Fibroblast of skin of scalp (primary cell): ENCODE results near the gene SQSTM1.
"Not testable (repeated sequence)": the region's sequence is repeated elsewhere in the genome, so short reads cannot be mapped to it uniquely, and the experiment has no call there.

Source experiments
- DNase-seq: peaks from one replicate; pipeline ENCODE4 v3.0.0-alpha.2; 2013

The SQSTM1 gene

DNA sequence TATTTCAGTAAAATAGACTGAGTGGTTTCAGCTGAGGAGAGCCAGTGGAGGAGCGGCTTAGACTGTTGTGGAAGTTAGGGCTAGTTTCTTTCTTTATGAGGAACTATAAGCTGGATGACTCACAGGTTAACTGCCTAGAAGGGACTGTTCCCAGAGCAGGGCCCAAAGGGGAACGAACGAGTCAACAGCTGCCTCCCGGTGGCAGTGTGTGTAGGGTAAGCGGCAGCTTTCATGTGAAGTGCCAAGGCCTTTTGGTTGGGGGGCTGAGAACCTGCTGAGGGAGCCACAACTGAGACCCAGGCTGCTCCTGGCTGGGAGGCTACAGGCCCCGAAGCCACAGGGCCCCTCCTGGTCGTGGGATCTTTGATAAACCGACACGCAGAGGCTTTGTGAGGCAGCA is 7.0 kb downstream of the SQSTM1 start:
- DNase-seq, result peak; percentile 58

DNA sequence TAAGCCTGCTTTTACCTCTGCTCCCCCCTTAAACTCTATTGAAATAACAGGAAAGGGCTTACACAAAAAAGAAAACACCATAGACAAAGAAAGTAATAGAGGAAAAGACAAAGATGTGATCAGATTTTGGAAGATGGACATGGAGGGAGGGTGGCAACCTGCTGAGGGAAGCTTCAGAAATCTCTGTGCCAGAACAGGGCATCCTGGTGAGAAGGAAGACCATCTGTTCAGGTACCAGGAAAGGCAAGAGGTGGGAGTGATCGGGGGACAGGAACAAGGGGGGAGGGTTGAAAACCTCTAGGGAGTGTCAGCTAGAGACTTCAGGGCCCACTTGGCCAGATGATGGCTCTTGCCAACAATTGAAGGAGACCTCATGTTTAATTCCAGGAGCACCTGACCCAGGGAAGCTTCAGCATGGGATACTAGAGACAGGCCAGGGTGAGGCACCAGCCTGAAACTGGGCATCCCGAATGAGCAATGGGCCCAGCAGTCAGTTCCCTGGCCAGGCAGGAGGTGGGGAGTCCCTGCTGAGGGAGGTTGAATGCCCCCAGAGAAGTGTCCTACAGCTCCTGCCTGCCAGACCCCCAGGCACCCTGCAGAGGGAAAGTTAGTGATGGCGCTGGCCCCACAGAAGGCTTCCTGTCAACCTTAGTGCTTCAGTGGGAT is 8.2 kb downstream of the SQSTM1 start:
- DNase-seq, result no peak

- DNase-seq, result no peak
Observed at GRCh38 chr5:179829732-179830435, 9.2 kb downstream of the SQSTM1 start.

- DNase-seq, result no peak
Observed at GRCh38 chr5:179830818-179831468, 10.2 kb downstream of the SQSTM1 start.

DNA sequence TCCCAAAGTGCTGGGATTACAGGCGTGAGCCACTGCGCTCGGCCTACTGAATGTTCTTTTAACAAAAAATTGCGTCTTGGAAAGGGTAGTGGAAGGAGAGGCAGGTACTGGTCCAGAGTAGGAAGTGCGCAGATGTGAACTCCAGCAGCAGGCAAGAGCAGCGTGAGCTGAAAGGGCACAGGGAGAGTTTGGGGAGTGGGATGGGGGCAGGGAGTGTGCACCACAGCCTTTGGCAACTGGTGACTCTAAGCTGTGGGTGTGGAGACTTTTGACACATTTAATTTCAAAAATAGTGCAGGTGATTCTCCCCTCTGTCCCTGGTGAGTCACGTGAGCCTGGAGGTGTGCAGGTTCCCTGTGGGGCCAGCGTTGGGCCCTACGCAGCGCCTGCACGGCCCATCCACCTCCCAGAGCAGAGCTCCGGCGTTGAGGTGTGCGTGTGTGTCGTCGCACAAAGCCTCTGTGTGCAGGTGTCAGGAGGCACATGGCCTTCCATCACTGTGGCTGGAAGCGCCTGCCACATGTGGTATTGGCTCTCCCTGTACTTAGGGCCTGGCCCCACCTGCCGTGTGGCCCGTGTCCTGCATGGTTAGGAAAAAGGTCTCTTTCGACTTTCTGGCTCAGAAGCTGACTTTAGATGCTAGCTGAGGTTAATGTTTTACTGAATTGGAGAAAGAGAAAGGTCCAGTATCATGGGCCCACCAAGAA is 11.5 kb downstream of the SQSTM1 start:
- no peak for DNase-seq

- DNase-seq, result no peak
Observed at GRCh38 chr5:179833056-179833708, 12.5 kb downstream of the SQSTM1 start.

DNA sequence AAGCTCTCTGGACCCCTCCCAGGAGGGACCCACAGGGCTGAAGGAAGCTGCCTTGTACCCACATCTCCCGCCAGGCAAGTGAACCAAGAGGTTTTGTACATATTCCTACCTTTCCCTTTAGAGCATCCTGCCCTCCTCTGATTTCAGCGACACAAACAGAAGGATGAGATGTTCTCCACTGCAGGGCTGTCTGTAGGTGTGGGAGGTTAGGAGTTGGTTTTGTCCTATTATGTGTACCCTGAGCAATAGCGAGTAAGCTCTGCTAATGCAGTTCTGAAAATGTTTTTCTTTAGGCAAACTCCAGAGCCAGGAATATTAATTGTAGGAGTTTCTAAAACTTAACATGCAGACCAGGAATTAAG is 13.0 kb downstream of the SQSTM1 start:
- DNase-seq, result no peak

GRCh38 chr5:179834120-179834519 is 13.4 kb downstream of the SQSTM1 start:
- no peak for DNase-seq

DNA sequence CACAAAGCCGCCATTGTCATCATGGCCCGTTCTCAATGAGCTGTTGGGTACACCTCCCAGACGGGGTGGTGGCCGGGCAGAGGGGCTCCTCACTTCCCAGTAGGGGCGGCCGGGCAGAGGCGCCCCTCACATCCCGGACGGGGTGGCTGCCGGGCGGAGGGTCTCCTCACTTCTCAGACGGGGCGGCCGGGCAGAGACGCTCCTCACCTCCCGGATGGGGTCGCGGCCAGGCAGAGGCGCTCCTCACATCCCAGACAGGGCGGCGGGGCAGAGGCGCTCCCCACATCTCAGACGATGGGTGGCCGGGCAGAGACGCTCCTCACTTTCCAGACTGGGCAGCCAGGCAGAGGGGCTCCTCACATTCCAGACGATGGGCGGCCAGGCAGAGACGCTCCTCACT is 14.2 kb downstream of the SQSTM1 start:
- DNase-seq, result not testable (repeated sequence)

DNA sequence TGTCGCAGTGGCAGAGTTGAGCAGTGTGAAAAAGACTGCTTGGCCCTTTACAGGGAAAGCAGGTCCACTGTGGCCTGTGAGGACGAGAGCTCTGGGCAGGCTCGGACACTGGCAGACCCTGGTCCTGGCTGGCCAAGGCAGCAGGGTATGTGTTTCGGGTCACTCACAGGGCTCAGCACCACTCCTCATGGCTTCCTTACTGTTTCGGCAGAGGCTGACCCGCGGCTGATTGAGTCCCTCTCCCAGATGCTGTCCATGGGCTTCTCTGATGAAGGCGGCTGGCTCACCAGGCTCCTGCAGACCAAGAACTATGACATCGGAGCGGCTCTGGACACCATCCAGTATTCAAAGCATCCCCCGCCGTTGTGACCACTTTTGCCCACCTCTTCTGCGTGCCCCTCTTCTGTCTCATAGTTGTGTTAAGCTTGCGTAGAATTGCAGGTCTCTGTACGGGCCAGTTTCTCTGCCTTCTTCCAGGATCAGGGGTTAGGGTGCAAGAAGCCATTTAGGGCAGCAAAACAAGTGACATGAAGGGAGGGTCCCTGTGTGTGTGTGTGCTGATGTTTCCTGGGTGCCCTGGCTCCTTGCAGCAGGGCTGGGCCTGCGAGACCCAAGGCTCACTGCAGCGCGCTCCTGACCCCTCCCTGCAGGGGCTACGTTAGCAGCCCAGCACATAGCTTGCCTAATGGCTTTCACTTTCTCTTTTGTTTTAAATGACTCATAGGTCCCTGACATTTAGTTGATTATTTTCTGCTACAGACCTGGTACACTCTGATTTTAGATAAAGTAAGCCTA is 15.7 kb downstream of the SQSTM1 start:
- peak; percentile 15 for DNase-seq

GRCh38 chr5:179837076-179838011 is 16.6 kb downstream of the SQSTM1 start:
- DNase-seq, result no peak

GRCh38 chr5:179839328-179840256 is 18.9 kb downstream of the SQSTM1 start:
- DNase-seq, result no peak

DNA sequence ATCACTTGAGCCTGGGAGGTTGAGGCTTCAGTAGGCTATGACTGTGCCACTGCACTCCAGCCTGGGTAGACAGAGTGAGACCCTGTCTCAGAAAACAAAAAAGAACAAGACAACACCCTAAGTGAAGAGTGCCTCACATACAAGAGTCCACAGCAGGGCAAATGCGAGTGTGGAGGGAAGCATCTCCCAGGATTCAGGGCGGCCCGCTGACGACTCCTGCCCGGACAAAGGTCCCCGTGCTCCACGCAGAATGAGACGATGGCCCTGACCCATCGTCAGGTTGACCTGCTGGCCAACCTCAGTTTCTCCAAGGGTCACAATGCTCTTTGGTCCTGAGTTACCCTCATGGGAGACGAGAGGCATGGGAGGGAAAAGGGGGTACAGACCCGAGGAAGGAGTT is 19.6 kb downstream of the SQSTM1 start:
- no peak for DNase-seq

DNA sequence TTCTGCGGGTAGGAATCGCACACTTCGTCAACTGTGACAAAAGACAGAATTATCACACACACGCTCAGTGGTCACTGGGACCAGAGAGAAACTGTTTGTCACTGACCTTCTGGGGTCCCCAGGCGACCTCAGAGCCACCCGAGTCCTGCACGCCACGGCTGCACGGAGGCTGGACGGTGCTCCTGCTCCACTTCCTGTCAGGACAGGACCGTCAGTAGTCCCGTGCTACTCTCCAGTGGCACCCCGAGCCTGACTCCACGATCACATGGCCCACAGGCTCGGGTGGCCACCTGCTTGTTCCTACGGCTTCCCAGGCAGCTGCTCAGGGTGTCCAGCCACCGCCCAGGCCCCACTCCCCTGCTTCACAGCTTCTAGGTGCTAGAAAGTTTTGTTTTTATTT is 20.1 kb downstream of the SQSTM1 start:
- DNase-seq, result no peak

- DNase-seq, result no peak
Observed at GRCh38 chr5:179841621-179842020, 20.9 kb downstream of the SQSTM1 start.

DNA sequence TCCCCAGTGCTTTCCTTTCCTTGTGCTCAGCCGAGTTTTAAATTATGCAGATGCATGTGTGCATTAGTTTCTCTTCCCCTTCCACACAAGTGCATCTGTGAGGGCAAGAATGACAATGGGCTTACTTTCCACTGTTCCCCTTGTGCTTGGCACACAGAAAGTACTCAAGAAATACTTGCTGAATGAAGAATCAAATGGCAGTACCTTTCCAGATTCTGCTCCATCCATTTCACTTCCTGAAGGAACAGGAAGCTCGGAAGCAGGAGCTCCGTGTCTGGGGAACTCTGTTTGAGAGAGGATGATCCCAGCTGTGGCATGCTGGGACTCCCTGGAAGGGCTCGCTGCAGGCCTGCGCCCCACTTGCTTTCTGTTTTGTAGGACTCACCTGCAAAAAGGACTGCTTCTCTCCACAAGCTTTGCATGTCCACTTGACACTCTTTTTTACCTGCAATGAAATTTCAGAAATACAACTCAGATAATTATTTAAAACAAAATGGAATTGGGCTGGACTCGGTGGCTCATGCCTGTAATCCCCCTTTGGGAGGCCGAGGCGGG is 32.4 kb downstream of the SQSTM1 start:
- no peak for DNase-seq

DNA sequence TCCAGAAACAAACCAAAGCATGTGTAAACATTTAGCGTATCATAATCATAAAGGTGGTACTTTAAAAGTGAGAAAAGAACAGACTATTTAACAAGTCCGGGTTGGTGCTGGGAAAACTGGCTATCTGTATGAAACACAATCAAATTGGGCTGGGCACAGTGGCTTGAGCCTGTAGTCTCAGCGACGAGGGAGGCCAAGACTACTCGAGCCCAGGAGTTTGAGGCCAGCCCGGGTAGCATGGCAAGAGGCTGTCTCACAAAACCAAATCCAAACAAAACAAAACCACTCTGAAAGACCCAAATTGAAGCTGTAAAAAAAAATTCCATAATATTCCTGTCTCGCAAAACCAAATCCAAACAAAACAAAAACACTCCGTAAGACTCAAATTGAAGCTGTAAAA is 33.7 kb downstream of the SQSTM1 start:
- no peak for DNase-seq

- DNase-seq, result no peak
Observed at GRCh38 chr5:179858241-179858585, 37.5 kb downstream of the SQSTM1 start.
